Skeletal muscle tissue (tissue), 5 donors: Measurements from ENCODE around the gene INAFM1. TPM values are rescaled to one million over a fixed set of nuclear protein-coding genes. Genes with fewer than 3 reads are reported as not detected.

Experiments used
- H3K27ac ChIP-seq: one replicate; pipeline ENCODE4 v1.7.0; 2013; ENCODE audit warnings: mild to moderate bottlenecking, low read depth, low read length, inconsistent platforms
- H3K27me3 ChIP-seq, 3 donors: one replicate each; pipeline ENCODE4 v1.7.0; 2013; ENCODE audit warnings: low read length in 3 of 3; ENCODE audit not compliant: control insufficient read depth in 3 of 3, insufficient read depth in 3 of 3
- H3K36me3 ChIP-seq, 3 donors: one replicate each; pipeline ENCODE4 v1.7.0; 2013; ENCODE audit warnings: low read length in 3 of 3; ENCODE audit not compliant: control insufficient read depth in 3 of 3, insufficient read depth in 3 of 3
- H3K4me1 ChIP-seq, 3 donors: one replicate each; pipeline ENCODE4 v1.7.0; 2013; ENCODE audit warnings: low read length in 3 of 3, mild to moderate bottlenecking in 3 of 3; ENCODE audit not compliant: control insufficient read depth in 3 of 3, insufficient read depth in 3 of 3
- H3K4me3 ChIP-seq, 3 donors: one replicate each; pipeline ENCODE4 v1.7.0; 2013; ENCODE audit warnings: low read length in 3 of 3
- H3K9ac ChIP-seq, 3 donors: one replicate each; pipeline ENCODE4 v1.7.0; 2013; ENCODE audit warnings: low read length in 3 of 3, mild to moderate bottlenecking in 3 of 3, moderate library complexity in 2 of 3, low read depth in 1 of 3
- H3K9me3 ChIP-seq, 3 donors: one replicate each; pipeline ENCODE4 v1.7.0; 2013; ENCODE audit warnings: low read length in 3 of 3; ENCODE audit not compliant: control insufficient read depth in 3 of 3
- small RNA-seq: library from RNA; depleted of rRNA; stranded (forward); fragments of <200 nt; gene quantifications from one replicate; pipeline ENCODE3, GENCODE V24; 2014
- total RNA-seq: library from RNA; depleted of rRNA; stranded (reverse); fragments of >200 nt; gene quantifications from one replicate; pipeline ENCODE4 v1.2.3, GENCODE V29; 2014
- donor health status: Osteomylitis.

The INAFM1 gene
- total RNA-seq, 1 donor from 2014 or later, result 1.6 TPM

GRCh38 chr19:47316513-47316912 is 41.8 kb downstream of the INAFM1 start:
- no peaks in the 10 kb centered on the region for H3K36me3 ChIP-seq
- H3K4me1 ChIP-seq, result no peaks in the 10 kb centered on the region
- no peak overlapping the region for H3K27ac ChIP-seq
- no peak overlapping the region for H3K4me3 ChIP-seq
- H3K27me3 ChIP-seq, result peaks cover 11 to 40% (median 16%) of the 10 kb centered on the region in 3 donors
- H3K9ac ChIP-seq, result no peak overlapping the region
- H3K9me3 ChIP-seq, result no peaks in the 10 kb centered on the region

- Histone ChIP-seq H3K27ac (no peak overlapping the region), H3K36me3 (no peaks in the 10 kb centered on the region), H3K27me3 (peaks cover 11 to 38% (median 22%) of the 10 kb centered on the region in 3 donors)
Measured at GRCh38 chr19:47319923-47320871, 45.5 kb downstream of the INAFM1 start.

GRCh38 chr19:47321630-47322029 is 46.9 kb downstream of the INAFM1 start:
- H3K9ac ChIP-seq, result no peak overlapping the region
- peaks cover 11 to 37% (median 19%) of the 10 kb centered on the region in 3 donors for H3K27me3 ChIP-seq
- no peak overlapping the region for H3K4me3 ChIP-seq
- no peak overlapping the region for H3K27ac ChIP-seq
- no peaks in the 10 kb centered on the region for H3K4me1 ChIP-seq
- H3K36me3 ChIP-seq, result no peaks in the 10 kb centered on the region
- H3K9me3 ChIP-seq, result no peaks in the 10 kb centered on the region

More at GRCh38 chr19:47319923-47320871, 45.5 kb downstream of the INAFM1 start:
- Histone ChIP-seq H3K4me3 (no peak overlapping the region), H3K9ac (no peak overlapping the region), H3K9me3 (no peaks in the 10 kb centered on the region), H3K4me1 (no peaks in the 10 kb centered on the region)

GRCh38 chr19:47322058-47322457 is 47.4 kb downstream of the INAFM1 start:
- Histone ChIP-seq H3K9me3 (no peaks in the 10 kb centered on the region), H3K9ac (no peak overlapping the region), H3K36me3 (no peaks in the 10 kb centered on the region), H3K27me3 (peaks cover 11 to 37% (median 19%) of the 10 kb centered on the region in 3 donors), H3K4me1 (no peaks in the 10 kb centered on the region), H3K4me3 (no peak overlapping the region), H3K27ac (no peak overlapping the region)

- Histone ChIP-seq H3K27ac (no peak overlapping the region), H3K36me3 (no peaks in the 10 kb centered on the region), H3K9me3 (no peaks in the 10 kb centered on the region), H3K9ac (no peak overlapping the region), H3K4me3 (no peak overlapping the region), H3K4me1 (no peaks in the 10 kb centered on the region), H3K27me3 (peaks cover 11 to 33% (median 18%) of the 10 kb centered on the region in 3 donors)
Measured at GRCh38 chr19:47323409-47323808, 48.7 kb downstream of the INAFM1 start.

- Histone ChIP-seq H3K27ac (peak overlapping the region; percentile 72), H3K27me3 (peaks cover 11 to 31% (median 17%) of the 10 kb centered on the region in 3 donors), H3K9me3 (no peaks in the 10 kb centered on the region), H3K4me3 (no peak overlapping the region), H3K4me1 (no peaks in the 10 kb centered on the region), H3K36me3 (no peaks in the 10 kb centered on the region), H3K9ac (peak overlapping the region in 1 of 3 donors; percentile 45)
Measured at GRCh38 chr19:47323872-47324271, 49.2 kb downstream of the INAFM1 start.

GRCh38 chr19:47324502-47324901 is 49.8 kb downstream of the INAFM1 start:
- no peak overlapping the region for H3K4me3 ChIP-seq
- no peak overlapping the region for H3K9ac ChIP-seq
- H3K4me1 ChIP-seq, result no peaks in the 10 kb centered on the region
- H3K27ac ChIP-seq, result peak overlapping the region; percentile 72
- peaks cover 10 to 30% (median 17%) of the 10 kb centered on the region in 3 donors for H3K27me3 ChIP-seq
- H3K36me3 ChIP-seq, result no peaks in the 10 kb centered on the region
- no peaks in the 10 kb centered on the region for H3K9me3 ChIP-seq

Small RNA genes within 50 kb of the gene (small RNA-seq; reads per million reads assigned to genes)
- gene MIR3190, result not detected

Other genes with a start within 250 kb of the INAFM1 start
- 9.4 TPM for gene TMEM160, start 226.3 kb upstream of the INAFM1 start, total RNA-seq
- gene ZC3H4, start 161.1 kb upstream of the INAFM1 start, total RNA-seq, result 14.6 TPM
- gene SAE1, start 144.1 kb upstream of the INAFM1 start, total RNA-seq, result 71.0 TPM
- 2.6 TPM for gene BBC3, start 43.7 kb upstream of the INAFM1 start, total RNA-seq
- 4.2 TPM for gene CCDC9, start 18.4 kb upstream of the INAFM1 start, total RNA-seq
- 1.0 TPM for gene C5AR1, start 35.0 kb downstream of the INAFM1 start, total RNA-seq
- gene C5AR2, start 57.3 kb downstream of the INAFM1 start, total RNA-seq, result 0.52 TPM
- 7.8 TPM for gene DHX34, start 74.4 kb downstream of the INAFM1 start, total RNA-seq
- gene MEIS3, start 144.6 kb downstream of the INAFM1 start, total RNA-seq, result 9.4 TPM
- gene SLC8A2, start 197.0 kb downstream of the INAFM1 start, total RNA-seq, result under 0.01 TPM
- gene KPTN, start 209.3 kb downstream of the INAFM1 start, total RNA-seq, result 2.1 TPM
- 28.2 TPM for gene NAPA, start 240.2 kb downstream of the INAFM1 start, total RNA-seq